ENCODE results near the gene LNP1.

GRCh38 chr3:100384733-100385525, 16.4 kb upstream of the LNP1 start:
- TF ChIP-seq BCL6 (CRISPR knock-in tag; IDR thresholded peaks at IDR 0.05) (no peak), CTCF (IDR thresholded peaks at IDR 0.05 in 2 of 3, conservative IDR thresholded peaks at IDR 0.05 in 1 of 3; ENCODE audit: insufficient read depth in 2 of 3, low read depth in 1 of 3, low read length in 3 of 3) (no peak), E2F4 (CRISPR knock-in tag; IDR thresholded peaks at IDR 0.05; ENCODE audit: low read depth) (no peak), MYC (IDR thresholded peaks at IDR 0.05; ENCODE audit: low read depth, low read length) (no peak), MYC (CRISPR knock-in tag; IDR thresholded peaks at IDR 0.05; ENCODE audit: borderline replicate concordance, low read depth) (no peak), MAX (CRISPR knock-in tag; IDR thresholded peaks at IDR 0.05) (no peak), PREB (CRISPR knock-in tag; IDR thresholded peaks at IDR 0.05) (no peak), ZFP30 (CRISPR knock-in tag; IDR thresholded peaks at IDR 0.05; ENCODE audit: borderline replicate concordance) (no peak), BHLHE40 (IDR thresholded peaks at IDR 0.05; ENCODE audit: low read length) (no peak), ZZZ3 (IDR thresholded peaks at IDR 0.05) (no peak), FOXJ3 (CRISPR knock-in tag; IDR thresholded peaks at IDR 0.05) (no peak), TAF1 (IDR thresholded peaks at IDR 0.05; ENCODE audit: control insufficient read depth, extremely low read depth, insufficient read depth, low read length, severe bottlenecking) (no peak), USF2 (CRISPR knock-in tag; IDR thresholded peaks at IDR 0.05) (no peak), ARID3A (IDR thresholded peaks at IDR 0.05; ENCODE audit: borderline replicate concordance, low read depth, low read length) (no peak)

All from K562 (cell line).